Measurements from ENCODE around the gene ASB7. TPM values are rescaled to one million over a fixed set of nuclear protein-coding genes. Genes with fewer than 3 reads are reported as not detected.

ASB7 gene
- total and polyA plus RNA-seq, 2 experiments from 2014 or later: 8.1 to 13.2 TPM

- no peaks in the 10 kb centered on the region for H3K27me3 ChIP-seq (replicated peaks; ENCODE audit: insufficient read depth)
- no peaks in the 10 kb centered on the region for H3K9me2 ChIP-seq (ENCODE audit: insufficient read depth)
- in situ Hi-C loops (cut with MboI): no loop called here
- DNase-seq: no peak
- no peaks in the 10 kb centered on the region for H3K9me3 ChIP-seq (ENCODE audit: low read depth)
- H3K9ac ChIP-seq: no peak overlapping the region
- H2AFZ ChIP-seq: no peak overlapping the region
- TF ChIP-seq EZH2phosphoT487 (IDR thresholded peaks at IDR 0.05; ENCODE audit: insufficient read depth, low read depth): no peak
- TF ChIP-seq EZH2 (IDR thresholded peaks at IDR 0.05; ENCODE audit: insufficient read depth, poor library complexity, severe bottlenecking): no peak
- 96% methylated on average over 6 of the region's 6 CpGs for WGBS, 2 experiments (ENCODE audit: low coverage in 1 of 2, low lambda C conversion rate in 2 of 2, missing lambda C conversion rate in 2 of 2)
- H3K4me3 ChIP-seq: no peak overlapping the region
- H4K20me1 ChIP-seq (ENCODE audit: insufficient read depth): no peaks in the 10 kb centered on the region
- H3K4me2 ChIP-seq (ENCODE audit: unreplicated experiment): no peak overlapping the region
- H3K36me3 ChIP-seq (ENCODE audit: low read depth): no peaks in the 10 kb centered on the region
- H3K79me2 ChIP-seq (ENCODE audit: insufficient read depth): no peaks in the 10 kb centered on the region
- peaks cover 22% of the 10 kb centered on the region for H3F3A ChIP-seq (ENCODE audit: insufficient read depth)
- peaks cover 23% of the 10 kb centered on the region for H3K4me1 ChIP-seq (ENCODE audit: insufficient read depth)
- no peak overlapping the region for H3K27ac ChIP-seq
Measured at GRCh38 chr15:100683434-100683833, 81.0 kb downstream of the ASB7 start.

DNA sequence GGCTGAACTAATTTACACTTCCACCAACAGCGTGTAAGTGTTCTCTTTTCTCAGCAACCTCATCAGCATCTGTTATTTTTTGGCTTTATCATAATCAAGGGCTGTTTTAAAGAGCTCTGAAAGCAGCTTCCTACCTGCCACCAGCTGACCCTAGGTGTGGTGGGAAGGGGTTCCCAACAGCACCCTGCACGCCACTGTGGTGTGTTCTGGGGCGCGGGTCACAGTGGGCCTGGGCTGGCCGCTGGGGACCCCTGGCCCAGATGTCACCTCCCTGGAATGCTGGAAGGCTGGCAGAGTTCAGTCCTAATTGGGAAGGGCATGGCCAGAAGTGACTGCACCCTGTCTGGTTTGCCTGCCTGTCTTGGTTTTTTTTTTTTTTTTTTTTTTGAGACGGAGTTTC lies 82.2 kb downstream of the ASB7 start:
- Histone ChIP-seq H3K9me2 (ENCODE audit: insufficient read depth) (no peaks in the 10 kb centered on the region), H2AFZ (no peak overlapping the region), H3K9me3 (ENCODE audit: low read depth) (no peaks in the 10 kb centered on the region), H3K27ac (no peak overlapping the region), H3K9ac (no peak overlapping the region), H3K79me2 (ENCODE audit: insufficient read depth) (no peaks in the 10 kb centered on the region), H3K4me2 (ENCODE audit: unreplicated experiment) (no peak overlapping the region), H3F3A (ENCODE audit: insufficient read depth) (peaks cover 32% of the 10 kb centered on the region), H3K36me3 (ENCODE audit: low read depth) (no peaks in the 10 kb centered on the region), H4K20me1 (ENCODE audit: insufficient read depth) (no peaks in the 10 kb centered on the region), H3K4me1 (ENCODE audit: insufficient read depth) (peaks cover 26% of the 10 kb centered on the region), H3K27me3 (replicated peaks; ENCODE audit: insufficient read depth) (no peaks in the 10 kb centered on the region), H3K4me3 (no peak overlapping the region)
- WGBS, 2 experiments (ENCODE audit: low coverage in 1 of 2, low lambda C conversion rate in 2 of 2, missing lambda C conversion rate in 2 of 2): 91 to 92% methylated on average over 5 to 6 of the region's 6 CpGs
- DNase-seq: no peak
- TF ChIP-seq EZH2 (IDR thresholded peaks at IDR 0.05; ENCODE audit: insufficient read depth, poor library complexity, severe bottlenecking) (no peak), EZH2phosphoT487 (IDR thresholded peaks at IDR 0.05; ENCODE audit: insufficient read depth, low read depth) (no peak)
- in situ Hi-C loops (cut with MboI): no loop called here

- Histone ChIP-seq H3K36me3 (ENCODE audit: low read depth) (no peaks in the 10 kb centered on the region), H3K9ac (peak overlapping the region; percentile 79), H3K9me2 (ENCODE audit: insufficient read depth) (no peaks in the 10 kb centered on the region), H3K4me3 (peak overlapping the region; percentile 64), H4K20me1 (ENCODE audit: insufficient read depth) (no peaks in the 10 kb centered on the region), H3K9me3 (ENCODE audit: low read depth) (no peaks in the 10 kb centered on the region), H3F3A (ENCODE audit: insufficient read depth) (peaks cover 32% of the 10 kb centered on the region), H3K27ac (peak overlapping the region; percentile 98), H3K4me2 (ENCODE audit: unreplicated experiment) (peak overlapping the region; percentile 88), H3K79me2 (ENCODE audit: insufficient read depth) (no peaks in the 10 kb centered on the region), H3K27me3 (replicated peaks; ENCODE audit: insufficient read depth) (no peaks in the 10 kb centered on the region), H3K4me1 (ENCODE audit: insufficient read depth) (peaks cover 26% of the 10 kb centered on the region), H2AFZ (peak overlapping the region; percentile 69)
- TF ChIP-seq EZH2phosphoT487 (IDR thresholded peaks at IDR 0.05; ENCODE audit: insufficient read depth, low read depth) (no peak), EZH2 (IDR thresholded peaks at IDR 0.05; ENCODE audit: insufficient read depth, poor library complexity, severe bottlenecking) (no peak)
- WGBS, 2 experiments (ENCODE audit: low coverage in 1 of 2, low lambda C conversion rate in 2 of 2, missing lambda C conversion rate in 2 of 2): 8 to 16% methylated on average over 23 of the region's 23 CpGs
- in situ Hi-C loops (cut with MboI): no loop called here
- DNase-seq: peak; percentile 78
Measured at GRCh38 chr15:100686021-100686724, 83.8 kb downstream of the ASB7 start.

DNA sequence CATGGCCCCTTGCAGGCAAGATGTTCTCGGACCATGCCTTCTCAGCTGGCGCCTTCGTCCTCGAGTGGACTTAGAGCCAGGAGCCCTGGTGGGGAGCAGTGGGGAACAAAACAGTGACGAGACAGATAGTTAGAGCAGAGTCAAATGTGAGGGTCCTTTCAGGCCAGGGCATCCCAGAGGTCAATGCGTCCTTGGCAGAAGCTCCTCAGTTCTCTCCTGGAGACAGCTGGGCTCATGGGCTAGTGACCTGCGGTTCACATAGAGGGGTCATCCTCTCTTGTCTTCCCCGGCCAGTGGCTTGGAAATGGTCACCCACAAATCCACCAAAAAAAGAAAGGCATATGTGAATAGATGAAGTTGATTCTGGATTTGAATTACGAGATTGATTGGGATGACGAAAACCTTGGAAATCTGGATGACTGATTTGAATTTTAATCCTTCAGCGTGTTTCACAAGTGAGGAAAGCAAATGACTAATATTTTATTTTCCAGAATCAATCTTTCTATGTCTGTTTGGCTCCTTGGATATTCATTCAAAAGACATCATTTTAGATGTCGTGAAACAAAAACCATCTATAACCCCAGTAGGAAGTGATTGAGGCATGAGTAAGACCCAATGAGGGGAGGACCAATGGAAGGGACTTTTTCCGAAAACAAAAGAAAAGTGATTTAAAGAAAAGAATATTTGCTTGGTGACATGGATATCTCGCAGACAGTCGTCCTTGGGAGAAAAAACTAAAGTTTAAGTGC lies 84.5 kb downstream of the ASB7 start:
- Histone ChIP-seq H2AFZ (peak overlapping the region; percentile 69), H4K20me1 (ENCODE audit: insufficient read depth) (no peaks in the 10 kb centered on the region), H3K27ac (peak overlapping the region; percentile 98), H3K79me2 (ENCODE audit: insufficient read depth) (no peaks in the 10 kb centered on the region), H3K9me3 (ENCODE audit: low read depth) (no peaks in the 10 kb centered on the region), H3F3A (ENCODE audit: insufficient read depth) (peaks cover 32% of the 10 kb centered on the region), H3K9ac (peak overlapping the region; percentile 79), H3K36me3 (ENCODE audit: low read depth) (no peaks in the 10 kb centered on the region), H3K9me2 (ENCODE audit: insufficient read depth) (no peaks in the 10 kb centered on the region), H3K4me2 (ENCODE audit: unreplicated experiment) (peak overlapping the region; percentile 88), H3K4me3 (peak overlapping the region; percentile 64), H3K27me3 (replicated peaks; ENCODE audit: insufficient read depth) (no peaks in the 10 kb centered on the region), H3K4me1 (ENCODE audit: insufficient read depth) (peaks cover 26% of the 10 kb centered on the region)
- in situ Hi-C loops (cut with MboI): no loop called here
- peak; percentile 88 for DNase-seq
- WGBS, 2 experiments (ENCODE audit: low coverage in 1 of 2, low lambda C conversion rate in 2 of 2, missing lambda C conversion rate in 2 of 2): 11 to 20% methylated on average over 15 of the region's 15 CpGs
- no peak for TF ChIP-seq EZH2 (IDR thresholded peaks at IDR 0.05; ENCODE audit: insufficient read depth, poor library complexity, severe bottlenecking)
- no peak for TF ChIP-seq EZH2phosphoT487 (IDR thresholded peaks at IDR 0.05; ENCODE audit: insufficient read depth, low read depth)
